ENCODE results near the gene SEC23A.

Gene SEC23A

DNA sequence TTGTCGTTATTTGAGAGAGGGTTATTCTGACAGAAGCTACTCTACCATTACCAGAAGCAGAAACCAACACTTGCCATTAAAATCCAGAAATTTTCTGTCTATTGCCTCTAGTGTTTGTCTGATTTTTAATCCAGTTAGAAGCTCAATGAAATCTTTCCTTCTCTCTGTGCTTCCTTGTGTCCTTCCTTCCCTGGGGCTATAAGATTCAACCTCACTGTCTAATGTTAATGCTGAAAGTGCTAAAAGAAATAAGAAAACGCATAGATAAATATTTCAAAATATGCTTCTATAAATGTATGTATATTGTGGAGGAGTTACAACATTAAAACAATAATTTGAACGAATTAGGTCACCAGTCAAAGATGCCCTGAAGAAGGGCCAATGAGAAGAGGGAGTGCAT lies 120.8 kb downstream of the SEC23A start:
- no peak for DNase-seq
